GM12878 (cell line): Measurements from ENCODE around the gene CEP120. TPM values are rescaled to one million over a fixed set of nuclear protein-coding genes. Genes with fewer than 3 reads are reported as not detected.

ENCODE experiments used
- ESRRA ChIP-seq: IDR thresholded peaks from 2 replicates; pipeline ENCODE4 v1.6.1; 2012; ENCODE audit warnings: mild to moderate bottlenecking, low read length, improper control_type of control experiment
- IRF4 ChIP-seq: IDR thresholded peaks from 2 replicates; pipeline ENCODE4 v1.6.1; 2011; ENCODE audit warnings: low read depth, low read length
- LARP7 ChIP-seq: fragments of 450-650 bp; IDR thresholded peaks from 2 replicates; pipeline ENCODE4 v1.6.1; 2017; ENCODE audit warnings: mild to moderate bottlenecking
- MEF2A ChIP-seq: IDR thresholded peaks from 2 replicates; pipeline ENCODE4 v1.6.1; 2011; ENCODE audit warnings: low read depth, mild to moderate bottlenecking, low read length, moderate library complexity; ENCODE audit not compliant: insufficient read depth
- MTA3 ChIP-seq: IDR thresholded peaks from 2 replicates; pipeline ENCODE4 v1.6.1; 2012; ENCODE audit warnings: low read length, inconsistent platforms, borderline replicate concordance
- PML ChIP-seq: IDR thresholded peaks from 2 replicates; pipeline ENCODE4 v1.6.1; 2012; ENCODE audit warnings: low read length, inconsistent platforms
- SPI1 ChIP-seq: IDR thresholded peaks from 2 replicates; pipeline ENCODE4 v1.6.1; 2011; ENCODE audit warnings: low read depth, mild to moderate bottlenecking, low read length, moderate library complexity, borderline replicate concordance; ENCODE audit not compliant: insufficient read depth
- STAT3 ChIP-seq: IDR thresholded peaks from 2 replicates; pipeline ENCODE4 v1.6.1; 2011; ENCODE audit warnings: low read depth, low read length, improper control_type of control experiment
- TAF1 ChIP-seq: IDR thresholded peaks from 2 replicates; pipeline ENCODE4 v1.6.1; 2011; ENCODE audit warnings: mild to moderate bottlenecking, low read depth, low read length, borderline replicate concordance
- ZZZ3 ChIP-seq: IDR thresholded peaks from 2 replicates; pipeline ENCODE4 v1.6.1; 2011; ENCODE audit warnings: low read depth; ENCODE audit not compliant: control insufficient read depth, insufficient read length
- polyA plus RNA-seq, 11 experiments: library from polyadenylated mRNA; depleted of rRNA in 4 of 11; unstranded in 6 of 11; stranded (reverse) in 5 of 11; fragments of >200 nt; fragmentation: Nextera tagmentation in 4 of 11; fragmentation: Illumina TruSeq in 1 of 11; extraction: Ambion mirVana in 4 of 11; extraction: Trizol in 1 of 11; gene quantifications; 1 replicate in 1 of 11; 2 replicates in 10 of 11; pipeline versions ENCODE4 v1.2.1 to v1.2.3, GENCODE V29; 2011 to 2016; ENCODE audit warnings: inconsistent platforms in 2 of 11, missing spikeins in 2 of 11, low read depth in 1 of 11
- total RNA-seq, 4 experiments: library from RNA; depleted of rRNA in 3 of 4; stranded (reverse); fragments of >200 nt in 3 of 4; fragmentation: Illumina TruSeq in 1 of 4; extraction: Trizol in 1 of 4; gene quantifications; 2 replicates each; pipeline versions ENCODE4 v1.2.1 to v1.2.3, GENCODE V29; 2013 to 2021
- TF ChIP-seq, protein P1 (sequence below): fragments of 450-650 bp; formaldehyde crosslinking; IDR thresholded peaks from 2 replicates; pipeline ENCODE4 v1.4.0; 2020; ENCODE audit warnings: mild to moderate bottlenecking, moderate library complexity
- TF ChIP-seq, protein P2 (sequence below): IDR thresholded peaks from 2 replicates; pipeline ENCODE4 v1.6.1; 2012; ENCODE audit warnings: mild to moderate bottlenecking, low read depth, low read length

Gene CEP120
- total and polyA plus RNA-seq, 10 of the 15 experiments (the other 5 are each of a cell fraction or from before 2014, with no cell fraction given): 4.1 to 23.0 (median 13.1) TPM

DNA sequence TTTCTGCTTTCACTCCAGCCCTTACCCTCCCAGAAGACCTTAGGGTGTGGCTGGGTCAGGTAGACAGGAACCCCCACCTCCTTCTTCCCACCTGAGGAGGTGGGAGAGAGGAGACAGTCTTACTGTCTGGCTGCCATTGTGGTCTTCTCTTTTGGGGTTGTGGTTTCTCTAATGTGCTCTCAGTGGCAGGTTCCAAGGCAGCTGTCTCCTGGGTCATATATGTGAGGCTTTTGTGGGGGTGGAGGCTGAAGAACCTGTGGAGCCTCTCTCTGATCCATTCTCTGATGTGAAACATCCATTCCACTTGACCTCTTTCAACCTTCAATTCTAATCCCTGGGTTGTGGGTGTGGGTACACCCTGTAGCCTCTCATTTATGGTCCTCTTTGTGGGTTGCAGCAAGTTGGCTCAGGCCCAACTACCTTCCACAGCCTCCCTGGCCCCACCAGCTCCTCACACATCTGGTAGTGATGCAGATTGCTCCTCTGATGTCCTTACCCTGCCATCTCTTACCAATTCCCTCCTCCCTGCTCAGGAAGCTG lies 118.4 kb downstream of the CEP120 start (continued):
- TF ChIP-seq LARP7 (no peak), ZZZ3 (no peak), SPI1 (no peak), IRF4 (no peak), ESRRA (no peak), STAT3 (no peak), PML (no peak), MEF2A (no peak), MTA3 (no peak), TAF1 (no peak)
- TF ChIP-seq, protein P1, sequence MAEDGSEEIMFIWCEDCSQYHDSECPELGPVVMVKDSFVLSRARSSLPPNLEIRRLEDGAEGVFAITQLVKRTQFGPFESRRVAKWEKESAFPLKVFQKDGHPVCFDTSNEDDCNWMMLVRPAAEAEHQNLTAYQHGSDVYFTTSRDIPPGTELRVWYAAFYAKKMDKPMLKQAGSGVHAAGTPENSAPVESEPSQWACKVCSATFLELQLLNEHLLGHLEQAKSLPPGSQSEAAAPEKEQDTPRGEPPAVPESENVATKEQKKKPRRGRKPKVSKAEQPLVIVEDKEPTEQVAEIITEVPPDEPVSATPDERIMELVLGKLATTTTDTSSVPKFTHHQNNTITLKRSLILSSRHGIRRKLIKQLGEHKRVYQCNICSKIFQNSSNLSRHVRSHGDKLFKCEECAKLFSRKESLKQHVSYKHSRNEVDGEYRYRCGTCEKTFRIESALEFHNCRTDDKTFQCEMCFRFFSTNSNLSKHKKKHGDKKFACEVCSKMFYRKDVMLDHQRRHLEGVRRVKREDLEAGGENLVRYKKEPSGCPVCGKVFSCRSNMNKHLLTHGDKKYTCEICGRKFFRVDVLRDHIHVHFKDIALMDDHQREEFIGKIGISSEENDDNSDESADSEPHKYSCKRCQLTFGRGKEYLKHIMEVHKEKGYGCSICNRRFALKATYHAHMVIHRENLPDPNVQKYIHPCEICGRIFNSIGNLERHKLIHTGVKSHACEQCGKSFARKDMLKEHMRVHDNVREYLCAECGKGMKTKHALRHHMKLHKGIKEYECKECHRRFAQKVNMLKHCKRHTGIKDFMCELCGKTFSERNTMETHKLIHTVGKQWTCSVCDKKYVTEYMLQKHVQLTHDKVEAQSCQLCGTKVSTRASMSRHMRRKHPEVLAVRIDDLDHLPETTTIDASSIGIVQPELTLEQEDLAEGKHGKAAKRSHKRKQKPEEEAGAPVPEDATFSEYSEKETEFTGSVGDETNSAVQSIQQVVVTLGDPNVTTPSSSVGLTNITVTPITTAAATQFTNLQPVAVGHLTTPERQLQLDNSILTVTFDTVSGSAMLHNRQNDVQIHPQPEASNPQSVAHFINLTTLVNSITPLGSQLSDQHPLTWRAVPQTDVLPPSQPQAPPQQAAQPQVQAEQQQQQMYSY (CRISPR knock-in tag): no peak
- TF ChIP-seq, protein P2, sequence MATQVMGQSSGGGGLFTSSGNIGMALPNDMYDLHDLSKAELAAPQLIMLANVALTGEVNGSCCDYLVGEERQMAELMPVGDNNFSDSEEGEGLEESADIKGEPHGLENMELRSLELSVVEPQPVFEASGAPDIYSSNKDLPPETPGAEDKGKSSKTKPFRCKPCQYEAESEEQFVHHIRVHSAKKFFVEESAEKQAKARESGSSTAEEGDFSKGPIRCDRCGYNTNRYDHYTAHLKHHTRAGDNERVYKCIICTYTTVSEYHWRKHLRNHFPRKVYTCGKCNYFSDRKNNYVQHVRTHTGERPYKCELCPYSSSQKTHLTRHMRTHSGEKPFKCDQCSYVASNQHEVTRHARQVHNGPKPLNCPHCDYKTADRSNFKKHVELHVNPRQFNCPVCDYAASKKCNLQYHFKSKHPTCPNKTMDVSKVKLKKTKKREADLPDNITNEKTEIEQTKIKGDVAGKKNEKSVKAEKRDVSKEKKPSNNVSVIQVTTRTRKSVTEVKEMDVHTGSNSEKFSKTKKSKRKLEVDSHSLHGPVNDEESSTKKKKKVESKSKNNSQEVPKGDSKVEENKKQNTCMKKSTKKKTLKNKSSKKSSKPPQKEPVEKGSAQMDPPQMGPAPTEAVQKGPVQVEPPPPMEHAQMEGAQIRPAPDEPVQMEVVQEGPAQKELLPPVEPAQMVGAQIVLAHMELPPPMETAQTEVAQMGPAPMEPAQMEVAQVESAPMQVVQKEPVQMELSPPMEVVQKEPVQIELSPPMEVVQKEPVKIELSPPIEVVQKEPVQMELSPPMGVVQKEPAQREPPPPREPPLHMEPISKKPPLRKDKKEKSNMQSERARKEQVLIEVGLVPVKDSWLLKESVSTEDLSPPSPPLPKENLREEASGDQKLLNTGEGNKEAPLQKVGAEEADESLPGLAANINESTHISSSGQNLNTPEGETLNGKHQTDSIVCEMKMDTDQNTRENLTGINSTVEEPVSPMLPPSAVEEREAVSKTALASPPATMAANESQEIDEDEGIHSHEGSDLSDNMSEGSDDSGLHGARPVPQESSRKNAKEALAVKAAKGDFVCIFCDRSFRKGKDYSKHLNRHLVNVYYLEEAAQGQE: no peak
